Upper lobe of right lung (tissue), 1 donor: ENCODE results near the gene DOK6. TPM values are rescaled to one million over a fixed set of nuclear protein-coding genes. Genes with fewer than 3 reads are reported as not detected.

Source experiments
- ATAC-seq: fragments of 200-7000 bp; cut with Tn5 transposase; one replicate; pipeline ENCODE4 v1.9.1; 2020; ENCODE audit warnings: mild to moderate bottlenecking, moderate library complexity
- DNase-seq: peaks from one replicate; pipeline ENCODE4 v3.0.0-alpha.2; 2020
- H3K27ac ChIP-seq: fragments of 200-600 bp; one replicate; pipeline ENCODE4 v1.8.0; 2022
- H3K27me3 ChIP-seq: fragments of 200-600 bp; one replicate; pipeline ENCODE4 v1.8.0; 2022; ENCODE audit warnings: mild to moderate bottlenecking
- H3K36me3 ChIP-seq: fragments of 200-600 bp; one replicate; pipeline ENCODE4 v1.8.0; 2022
- H3K4me1 ChIP-seq: fragments of 200-600 bp; one replicate; pipeline ENCODE4 v1.8.0; 2022
- H3K4me3 ChIP-seq: fragments of 200-600 bp; one replicate; pipeline ENCODE4 v1.8.0; 2022; ENCODE audit warnings: mild to moderate bottlenecking
- H3K9me3 ChIP-seq: fragments of 200-600 bp; one replicate; pipeline ENCODE4 v1.8.0; 2022
- intact Hi-C: fragments of 100-400 bp; cut with DNase I; formaldehyde crosslinking; loops from one replicate; pipeline ENCODE4 v1.11.0; 2022
- total RNA-seq: library from RNA; stranded (reverse); fragmentation: NEBNext Ultra II Directional; extraction: Animal tissue kit (Norgen Biotek cat#: 25700); gene quantifications from one replicate; pipeline ENCODE4 v1.2.1, GENCODE V29; 2021
- TF ChIP-seq, protein P1 (sequence below): fragments of 200-600 bp; IDR thresholded peaks from one replicate; pipeline ENCODE4 v1.8.0; 2022; ENCODE audit warnings: antibody characterized with exemption
- donor health status: DM: no; HTN: yes; CAD: no; lungs with severe emphysema.

DOK6 gene
- total RNA-seq, 1 donor from 2014 or later, result 5.9 TPM

DNA sequence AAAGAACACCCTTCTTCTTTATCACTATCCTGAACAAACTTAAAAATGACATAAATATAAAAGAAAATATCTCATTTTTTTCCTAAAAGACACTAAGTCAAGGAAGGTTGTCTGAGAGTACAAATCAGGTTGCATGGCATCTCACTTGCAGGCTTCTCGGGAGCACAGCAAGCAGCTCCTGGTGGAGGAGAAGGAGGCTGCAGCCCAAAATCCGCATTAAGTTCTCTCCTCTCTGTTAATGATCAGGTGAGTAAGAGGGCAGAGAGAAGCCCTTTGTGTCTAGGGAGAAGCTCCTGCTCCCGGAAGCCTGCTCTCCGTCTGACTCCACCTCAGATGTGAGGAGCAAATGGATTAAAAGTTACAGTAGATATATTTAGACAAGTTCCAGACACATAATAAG, 35.0 kb upstream of the DOK6 start:
- intact Hi-C loops, result no loop called here
- Histone ChIP-seq H3K4me3 (no peak overlapping the region), H3K27ac (no peak overlapping the region), H3K27me3 (no peaks in the 10 kb centered on the region), H3K9me3 (no peaks in the 10 kb centered on the region), H3K4me1 (no peaks in the 10 kb centered on the region), H3K36me3 (no peaks in the 10 kb centered on the region)
- TF ChIP-seq, protein P1, sequence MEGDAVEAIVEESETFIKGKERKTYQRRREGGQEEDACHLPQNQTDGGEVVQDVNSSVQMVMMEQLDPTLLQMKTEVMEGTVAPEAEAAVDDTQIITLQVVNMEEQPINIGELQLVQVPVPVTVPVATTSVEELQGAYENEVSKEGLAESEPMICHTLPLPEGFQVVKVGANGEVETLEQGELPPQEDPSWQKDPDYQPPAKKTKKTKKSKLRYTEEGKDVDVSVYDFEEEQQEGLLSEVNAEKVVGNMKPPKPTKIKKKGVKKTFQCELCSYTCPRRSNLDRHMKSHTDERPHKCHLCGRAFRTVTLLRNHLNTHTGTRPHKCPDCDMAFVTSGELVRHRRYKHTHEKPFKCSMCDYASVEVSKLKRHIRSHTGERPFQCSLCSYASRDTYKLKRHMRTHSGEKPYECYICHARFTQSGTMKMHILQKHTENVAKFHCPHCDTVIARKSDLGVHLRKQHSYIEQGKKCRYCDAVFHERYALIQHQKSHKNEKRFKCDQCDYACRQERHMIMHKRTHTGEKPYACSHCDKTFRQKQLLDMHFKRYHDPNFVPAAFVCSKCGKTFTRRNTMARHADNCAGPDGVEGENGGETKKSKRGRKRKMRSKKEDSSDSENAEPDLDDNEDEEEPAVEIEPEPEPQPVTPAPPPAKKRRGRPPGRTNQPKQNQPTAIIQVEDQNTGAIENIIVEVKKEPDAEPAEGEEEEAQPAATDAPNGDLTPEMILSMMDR, result no peak
- no peak for DNase-seq
- no peak for ATAC-seq

DNA sequence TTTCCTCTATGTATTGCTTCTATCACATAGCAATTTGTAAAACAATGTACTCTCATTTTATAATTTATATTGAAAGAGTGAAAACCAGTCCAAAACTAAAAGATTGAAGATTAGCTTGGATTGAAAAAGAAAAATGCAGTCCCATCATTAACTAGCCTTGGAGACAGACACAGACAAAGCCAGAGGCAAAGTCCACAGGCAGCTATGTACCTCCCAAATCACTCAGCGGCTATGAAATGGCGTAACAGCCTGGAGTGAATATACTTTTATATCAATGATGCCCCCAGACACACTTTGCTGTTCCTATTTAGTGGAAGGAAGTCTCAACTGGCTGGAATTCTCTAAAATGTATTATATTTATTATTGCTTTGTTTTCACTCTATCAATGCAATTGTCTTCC, 33.6 kb upstream of the DOK6 start:
- Histone ChIP-seq H3K4me1 (no peaks in the 10 kb centered on the region), H3K9me3 (no peaks in the 10 kb centered on the region), H3K27ac (no peak overlapping the region), H3K27me3 (no peaks in the 10 kb centered on the region), H3K4me3 (no peak overlapping the region), H3K36me3 (no peaks in the 10 kb centered on the region)
- TF ChIP-seq, protein P1, result no peak
- DNase-seq, result no peak
- no peak for ATAC-seq
- intact Hi-C loops, result no loop called here

DNA sequence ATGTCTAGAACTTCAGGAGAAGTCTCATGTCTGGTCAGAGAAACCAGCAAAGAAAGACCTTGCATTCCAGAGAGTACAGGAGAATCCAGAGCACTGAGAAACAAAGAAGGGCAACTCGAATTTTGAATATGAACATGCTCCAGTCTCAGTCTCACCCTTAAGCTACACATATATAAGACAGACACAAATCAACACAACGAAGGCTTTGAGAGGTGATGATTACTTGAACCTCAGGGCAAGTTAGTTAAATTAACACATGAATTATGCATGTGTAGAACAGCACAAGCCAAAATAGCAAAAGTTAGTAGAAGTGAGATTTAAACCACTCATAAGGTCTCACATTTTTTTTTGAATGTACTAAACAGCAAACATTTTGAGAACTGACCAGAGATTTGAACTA, 29.0 kb upstream of the DOK6 start:
- H3K4me1 ChIP-seq, result no peaks in the 10 kb centered on the region
- TF ChIP-seq, protein P1, result no peak
- H3K9me3 ChIP-seq, result no peaks in the 10 kb centered on the region
- intact Hi-C loops, result no loop called here
- DNase-seq (no peak), ATAC-seq (no peak)
- H3K27me3 ChIP-seq, result no peaks in the 10 kb centered on the region
- no peaks in the 10 kb centered on the region for H3K36me3 ChIP-seq
- H3K27ac ChIP-seq, result no peak overlapping the region
- no peak overlapping the region for H3K4me3 ChIP-seq

DNA sequence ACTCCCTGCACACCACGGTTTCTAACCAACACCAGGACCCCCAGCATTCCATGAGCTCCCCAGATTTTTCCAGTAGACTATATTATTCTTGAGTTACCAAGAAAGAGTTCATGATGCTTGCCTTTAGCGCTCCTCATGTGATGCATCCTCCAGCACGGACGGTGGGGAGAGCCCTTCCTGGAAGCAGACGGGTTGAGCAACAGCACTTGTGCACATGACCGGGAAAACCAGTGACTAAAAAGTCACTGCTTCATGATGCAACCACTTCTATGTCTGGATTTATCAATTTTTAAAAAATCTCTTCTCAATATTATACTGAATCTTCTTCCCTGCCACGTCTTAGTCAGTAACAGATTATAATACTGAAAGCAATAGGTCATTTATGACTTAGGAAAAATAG, 20.4 kb upstream of the DOK6 start:
- Histone ChIP-seq H3K36me3 (no peaks in the 10 kb centered on the region), H3K4me1 (no peaks in the 10 kb centered on the region), H3K27ac (no peak overlapping the region), H3K9me3 (no peaks in the 10 kb centered on the region), H3K27me3 (peaks cover 4% of the 10 kb centered on the region), H3K4me3 (no peak overlapping the region)
- DNase-seq (no peak), ATAC-seq (no peak)
- intact Hi-C loops, result no loop called here
- TF ChIP-seq, protein P1, result no peak

DNA sequence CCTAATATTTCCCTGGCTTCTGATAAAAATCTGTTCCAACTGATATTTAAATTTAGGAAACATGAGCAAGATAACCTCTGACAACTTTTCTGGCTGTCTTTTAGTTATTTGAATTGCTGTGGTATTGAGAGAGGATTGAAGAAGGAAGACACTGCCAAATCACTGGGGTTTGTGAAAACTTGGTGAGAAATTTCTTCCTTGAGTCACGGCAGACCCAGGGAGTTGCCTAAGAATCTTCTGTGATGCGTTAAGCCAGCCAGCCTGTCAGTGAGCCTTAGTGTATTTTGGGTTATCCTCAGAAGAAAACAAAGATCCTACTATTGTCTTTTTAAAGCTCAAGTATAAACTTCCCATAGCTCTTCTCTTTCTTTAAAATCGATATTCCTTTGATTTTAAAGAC, 17.5 kb upstream of the DOK6 start:
- H3K4me1 ChIP-seq, result no peaks in the 10 kb centered on the region
- intact Hi-C loops, result no loop called here
- DNase-seq, result no peak
- no peaks in the 10 kb centered on the region for H3K9me3 ChIP-seq
- ATAC-seq, result no peak
- peaks cover 4% of the 10 kb centered on the region for H3K27me3 ChIP-seq
- no peak overlapping the region for H3K4me3 ChIP-seq
- H3K36me3 ChIP-seq, result no peaks in the 10 kb centered on the region
- no peak overlapping the region for H3K27ac ChIP-seq
- TF ChIP-seq, protein P1, result no peak

DNA sequence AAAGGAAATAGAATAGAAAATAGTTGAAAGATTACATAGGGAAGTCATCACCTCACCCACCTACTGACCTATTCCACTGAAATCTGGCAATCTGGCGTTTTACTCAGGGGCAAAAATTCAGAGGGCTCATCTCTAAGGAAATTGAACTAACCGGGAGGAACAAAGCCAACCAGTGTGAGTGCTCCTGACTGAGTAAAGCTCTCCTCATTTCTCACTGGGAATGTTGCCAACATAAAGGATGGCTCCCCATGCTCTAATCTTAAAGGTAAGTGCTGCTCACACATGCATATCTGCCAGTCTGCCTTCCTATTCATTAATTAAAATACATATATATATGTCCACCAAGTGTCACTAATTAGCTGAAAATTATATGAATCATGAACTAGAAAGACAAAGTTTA, 13.5 kb upstream of the DOK6 start:
- H3K27me3 ChIP-seq, result peaks cover 4% of the 10 kb centered on the region
- ATAC-seq (no peak), DNase-seq (no peak)
- no peak overlapping the region for H3K27ac ChIP-seq
- TF ChIP-seq, protein P1, result no peak
- H3K36me3 ChIP-seq, result no peaks in the 10 kb centered on the region
- intact Hi-C loops, result no loop called here
- no peaks in the 10 kb centered on the region for H3K9me3 ChIP-seq
- no peak overlapping the region for H3K4me3 ChIP-seq
- H3K4me1 ChIP-seq, result no peaks in the 10 kb centered on the region
